GM19463 (cell line): ENCODE data around the gene NUP214.
"Not testable (repeated sequence)": the region's sequence is repeated elsewhere in the genome, so short reads cannot be mapped to it uniquely, and the experiment has no call there.

ENCODE experiments used
- ATAC-seq: cut with Tn5 transposase; IDR thresholded peaks from one replicate; pipeline ENCODE4 v1.9.1; 2021; ENCODE audit warnings: mild to moderate bottlenecking, moderate library complexity; ENCODE audit not compliant: unreplicated experiment

The NUP214 gene

GRCh38 chr9:131115360-131115742 lies 10.0 kb upstream of the NUP214 start:
- not testable (repeated sequence) for ATAC-seq

- ATAC-seq = no peak
These were observed 8.9 kb upstream of the NUP214 start for GRCh38 chr9:131116281-131117120.

GRCh38 chr9:131117121-131117761 lies 8.1 kb upstream of the NUP214 start:
- ATAC-seq = no peak

- ATAC-seq = no peak
These were observed 7.6 kb upstream of the NUP214 start for GRCh38 chr9:131117762-131118145.

GRCh38 chr9:131119600-131119999 lies 5.8 kb upstream of the NUP214 start:
- no peak for ATAC-seq

GRCh38 chr9:131120620-131121228 lies 4.7 kb upstream of the NUP214 start:
- ATAC-seq = no peak

- no peak for ATAC-seq
These were observed 4.0 kb upstream of the NUP214 start for GRCh38 chr9:131121346-131121745.

GRCh38 chr9:131122158-131122557 lies 3.2 kb upstream of the NUP214 start:
- ATAC-seq = no peak

- ATAC-seq = no peak
These were observed 423 bp upstream of the NUP214 start for GRCh38 chr9:131125038-131125287.

GRCh38 chr9:131126059-131126426 lies 657 bp downstream of the NUP214 start:
- ATAC-seq = no peak

GRCh38 chr9:131129183-131129582 lies 3.8 kb downstream of the NUP214 start:
- no peak for ATAC-seq

- ATAC-seq = no peak
These were observed 13.3 kb downstream of the NUP214 start for GRCh38 chr9:131138676-131139075.

GRCh38 chr9:131140112-131140511 lies 14.7 kb downstream of the NUP214 start:
- ATAC-seq = no peak

GRCh38 chr9:131140550-131140949 lies 15.2 kb downstream of the NUP214 start:
- no peak for ATAC-seq

GRCh38 chr9:131142160-131142559 lies 16.8 kb downstream of the NUP214 start:
- ATAC-seq = no peak

- no peak for ATAC-seq
These were observed 18.8 kb downstream of the NUP214 start for GRCh38 chr9:131144201-131144600.

- no peak for ATAC-seq
These were observed 19.9 kb downstream of the NUP214 start for GRCh38 chr9:131145245-131145644.

GRCh38 chr9:131146186-131146585 lies 20.8 kb downstream of the NUP214 start:
- no peak for ATAC-seq

GRCh38 chr9:131148276-131148675 lies 22.9 kb downstream of the NUP214 start:
- no peak for ATAC-seq

- no peak for ATAC-seq
These were observed 23.7 kb downstream of the NUP214 start for GRCh38 chr9:131148966-131149687.

- ATAC-seq = no peak
These were observed 24.3 kb downstream of the NUP214 start for GRCh38 chr9:131149688-131150053.

- ATAC-seq = no peak
These were observed 28.2 kb downstream of the NUP214 start for GRCh38 chr9:131153595-131153994.
